ENCODE results near the gene STK32C.
"Not testable (repeated sequence)": the region's sequence is repeated elsewhere in the genome, so short reads cannot be mapped to it uniquely, and the experiment has no call there.

STK32C gene

DNA sequence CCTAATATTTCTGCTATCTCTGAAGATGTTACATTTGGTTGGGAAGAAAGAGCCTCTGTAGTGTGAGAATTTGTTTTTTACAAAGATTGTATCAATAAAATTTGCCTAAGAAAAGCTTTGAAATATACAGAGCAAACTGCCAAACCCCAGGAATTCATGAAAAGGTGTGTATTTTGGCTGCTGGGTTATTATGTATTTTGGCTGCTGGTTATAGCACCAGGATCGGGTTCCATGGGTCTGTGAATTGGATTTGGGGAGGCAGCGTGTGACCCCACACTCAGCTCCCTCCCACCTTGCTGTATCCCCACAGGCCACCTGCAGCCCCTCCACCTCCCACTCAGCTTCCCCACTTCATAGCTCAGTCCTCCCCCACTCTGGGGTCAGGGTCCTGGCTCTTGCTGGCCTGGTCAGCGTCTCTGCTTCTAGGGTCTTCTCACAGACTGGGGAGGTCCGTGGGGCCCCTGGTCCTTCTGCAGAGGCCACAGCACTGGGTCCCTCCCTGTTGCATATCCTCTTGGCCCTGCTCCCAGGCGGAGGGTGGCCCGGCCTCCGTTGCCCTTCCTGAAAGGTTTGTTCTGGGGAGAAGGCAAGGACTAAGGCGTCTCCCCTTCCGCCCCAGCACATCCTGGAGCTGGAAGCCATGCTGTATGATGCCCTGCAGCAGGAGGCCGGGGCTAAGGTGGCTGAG, 145.0 kb downstream of the STK32C start:
- DNase-seq = no peak

GRCh38 chr10:132162021-132162531, 145.7 kb downstream of the STK32C start:
- DNase-seq = no peak

- DNase-seq = not testable (repeated sequence)
Observed at GRCh38 chr10:132160834-132161622, 146.7 kb downstream of the STK32C start.

- not testable (repeated sequence) for DNase-seq
Observed at GRCh38 chr10:132160231-132160630, 147.5 kb downstream of the STK32C start.

DNA sequence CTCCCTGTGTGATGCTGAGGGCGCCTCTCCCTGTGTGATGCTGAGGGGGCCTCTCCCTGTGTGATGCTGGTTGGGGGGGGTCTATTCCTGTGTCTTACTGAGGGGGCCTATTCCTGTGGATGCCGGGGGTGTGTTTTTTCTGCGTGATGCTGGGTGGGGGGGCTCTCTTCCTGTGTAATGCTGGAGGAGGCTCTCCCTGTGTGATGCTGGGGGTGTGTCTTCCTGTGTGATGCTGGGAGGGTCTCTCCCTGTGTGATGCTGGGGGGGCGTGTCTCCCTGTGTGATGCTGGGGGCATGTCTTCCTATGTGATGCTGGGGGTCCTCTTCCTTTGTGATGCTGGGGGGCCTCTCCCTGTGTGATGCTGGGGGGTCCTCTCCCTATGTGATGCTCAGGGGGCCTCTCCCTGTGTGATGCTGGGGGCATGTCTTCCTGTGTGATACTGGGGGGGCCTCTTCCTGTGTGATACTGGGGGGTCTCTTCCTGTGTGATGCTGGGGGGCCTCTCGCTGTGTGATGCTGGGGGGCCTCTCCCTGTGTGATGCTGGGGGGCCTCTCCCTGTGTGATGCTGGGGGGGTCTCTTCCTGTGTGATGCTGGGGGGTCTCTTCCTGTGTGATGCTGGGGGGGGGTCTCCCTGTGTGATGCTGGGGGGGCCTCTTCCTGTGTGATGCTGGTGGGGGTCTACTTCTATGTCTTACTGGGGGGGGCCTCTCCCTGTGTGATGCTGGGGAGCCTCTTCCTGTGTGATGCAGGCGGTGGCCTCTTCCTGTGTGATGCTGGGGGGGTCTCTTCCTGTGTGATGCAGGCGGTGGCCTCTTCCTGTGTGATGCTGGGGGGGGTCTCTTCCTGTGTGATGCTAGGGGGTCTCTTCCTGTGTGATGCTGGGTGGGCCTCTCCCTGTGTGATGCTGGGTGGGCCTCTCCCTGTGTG, 148.2 kb downstream of the STK32C start:
- DNase-seq = not testable (repeated sequence)

DNA sequence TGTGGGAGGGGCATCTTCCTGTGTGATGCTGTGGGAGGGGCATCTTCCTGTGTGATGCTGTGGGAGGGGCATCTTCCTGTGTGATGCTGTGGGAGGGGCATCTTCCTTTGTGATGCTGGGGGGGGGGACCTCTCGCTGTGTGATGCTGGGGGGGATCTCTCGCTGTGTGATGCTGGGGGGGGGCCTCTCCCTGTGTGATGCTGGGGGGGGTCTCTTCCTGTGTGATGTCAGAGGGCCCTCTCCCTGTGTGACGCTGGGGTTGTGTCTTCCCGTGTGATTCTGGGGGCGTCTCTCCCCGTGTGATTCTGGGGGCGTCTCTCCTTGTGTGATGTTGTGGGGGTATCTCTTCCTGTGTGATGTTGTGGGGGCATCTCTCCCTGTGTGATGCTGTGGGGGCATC, 148.9 kb downstream of the STK32C start:
- no peak for DNase-seq

DNA sequence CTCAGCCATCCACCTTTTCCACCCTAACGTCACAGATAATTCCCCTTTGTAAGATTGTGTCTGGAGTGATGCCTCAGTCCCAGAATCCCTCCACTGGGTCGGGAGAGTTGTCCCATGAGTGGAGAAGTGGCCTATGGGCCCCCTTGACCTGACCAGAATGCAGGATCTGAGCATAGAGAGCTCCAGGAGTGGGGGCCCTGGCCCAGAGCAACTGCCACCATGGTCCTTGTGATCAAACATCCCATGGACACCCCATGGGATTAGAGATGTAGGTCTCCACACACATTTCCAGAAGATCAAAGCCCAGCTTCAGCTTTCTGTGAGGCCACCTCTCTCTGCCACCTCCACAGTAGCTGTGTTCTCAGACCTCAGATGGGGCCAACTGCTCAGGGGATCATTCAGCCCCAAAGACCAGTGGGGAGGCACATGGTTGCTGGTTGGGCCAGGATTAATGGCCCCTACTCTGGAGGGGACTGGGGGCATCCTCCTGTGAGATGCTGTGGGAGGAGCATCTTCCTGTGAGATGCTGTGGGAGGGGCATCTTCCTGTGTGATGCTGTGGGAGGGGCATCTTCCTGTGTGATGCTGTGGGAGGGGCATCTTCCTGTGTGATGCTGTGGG, 149.5 kb downstream of the STK32C start:
- no peak for DNase-seq

All from NCI-H1105 treated with DMSO at 0.1 percent for 48 hours (cell line).